NCI-H2081 treated with DMSO at 0.1 percent for 48 hours (cell line): ENCODE measurements around the gene ANGPTL2.
"Not testable (repeated sequence)": the region's sequence is repeated elsewhere in the genome, so short reads cannot be mapped to it uniquely, and the experiment has no call there.

Experiments
- DNase-seq: peaks from one replicate; lab custom pipeline; 2025; lab: John Stamatoyannopoulos, UW

Gene ANGPTL2

GRCh38 chr9:127122176-127123063 is at the start of gene ANGPTL2:
Gene ANGPTL2, minus strand, starts transcription at chr9:127122635. Its CDS starts 13,904 bp downstream, at chr9:127108731.
- no peak for DNase-seq

- DNase-seq = not testable (repeated sequence)
Measured at GRCh38 chr9:127171348-127171747, 48.9 kb upstream of the ANGPTL2 start.

GRCh38 chr9:127170652-127171051 is 48.2 kb upstream of the ANGPTL2 start:
- no peak for DNase-seq

- no peak for DNase-seq
Measured at GRCh38 chr9:127170103-127170502, 47.7 kb upstream of the ANGPTL2 start.

- no peak for DNase-seq
Measured at GRCh38 chr9:127169575-127169883, 47.1 kb upstream of the ANGPTL2 start.

GRCh38 chr9:127168756-127169574 is 46.5 kb upstream of the ANGPTL2 start:
- DNase-seq = no peak

GRCh38 chr9:127167560-127168326 is 45.3 kb upstream of the ANGPTL2 start:
- DNase-seq = no peak

GRCh38 chr9:127166651-127167524 is 44.5 kb upstream of the ANGPTL2 start:
- DNase-seq = no peak

- DNase-seq = no peak
Measured at GRCh38 chr9:127166111-127166510, 43.7 kb upstream of the ANGPTL2 start.

- no peak for DNase-seq
Measured at GRCh38 chr9:127165116-127165515, 42.7 kb upstream of the ANGPTL2 start.

GRCh38 chr9:127163409-127163808 is 41.0 kb upstream of the ANGPTL2 start:
- no peak for DNase-seq

- DNase-seq = no peak
Measured at GRCh38 chr9:127162864-127163365, 40.5 kb upstream of the ANGPTL2 start.

- DNase-seq = no peak
Measured at GRCh38 chr9:127162046-127162863, 39.8 kb upstream of the ANGPTL2 start.

GRCh38 chr9:127161081-127161624 is 38.7 kb upstream of the ANGPTL2 start:
- DNase-seq = no peak

- DNase-seq = no peak
Measured at GRCh38 chr9:127159949-127160610, 37.6 kb upstream of the ANGPTL2 start.

- no peak for DNase-seq
Measured at GRCh38 chr9:127159325-127159801, 36.9 kb upstream of the ANGPTL2 start.

GRCh38 chr9:127158786-127159324 is 36.4 kb upstream of the ANGPTL2 start:
- no peak for DNase-seq

GRCh38 chr9:127155314-127155960 is 33.0 kb upstream of the ANGPTL2 start:
- no peak for DNase-seq
